Measurements from ENCODE around the gene LUZP1. TPM values are rescaled to one million over a fixed set of nuclear protein-coding genes. Genes with fewer than 3 reads are reported as not detected.
"Not testable (repeated sequence)": the region's sequence is repeated elsewhere in the genome, so short reads cannot be mapped to it uniquely, and the experiment has no call there.

LUZP1 gene
- total RNA-seq, 1 donor from 2014 or later = 28.0 TPM

- intact Hi-C loops (cut with micrococcal nuclease) = no loop called here
- DNase-seq (no peak), ATAC-seq (no peak)
Measured at GRCh38 chr1:23193391-23194118, 24.9 kb upstream of the LUZP1 start.

GRCh38 chr1:23191199-23191598, 22.5 kb upstream of the LUZP1 start:
- ATAC-seq = no peak
- DNase-seq = no peak
- intact Hi-C loops (cut with micrococcal nuclease) = no loop called here

GRCh38 chr1:23188936-23189452, 20.3 kb upstream of the LUZP1 start:
- ATAC-seq; DNase-seq; intact Hi-C loops (cut with micrococcal nuclease): not testable (repeated sequence)

GRCh38 chr1:23188434-23188884, 19.8 kb upstream of the LUZP1 start:
- intact Hi-C loops (cut with micrococcal nuclease) = no loop called here
- ATAC-seq = no peak
- DNase-seq = no peak

- no peak for ATAC-seq
- no peak for DNase-seq
- intact Hi-C loops (cut with micrococcal nuclease) = no loop called here
Measured at GRCh38 chr1:23187637-23188036, 19.0 kb upstream of the LUZP1 start.

GRCh38 chr1:23185381-23185780, 16.7 kb upstream of the LUZP1 start:
- intact Hi-C loops (cut with micrococcal nuclease) = loop anchor here (2.0 kb wide), 1 partner anchor 87 kb away; no protein-coding TSS in a partner anchor
- no peak for ATAC-seq
- no peak for DNase-seq

- intact Hi-C loops (cut with micrococcal nuclease) = loop anchor here (2.0 kb wide), 1 partner anchor 86 kb away; no protein-coding TSS in a partner anchor
- ATAC-seq (peak; percentile 44), DNase-seq (peak; percentile 32)
Measured at GRCh38 chr1:23184212-23184934, 15.7 kb upstream of the LUZP1 start.

- intact Hi-C loops (cut with micrococcal nuclease) = no loop called here
- no peak for ATAC-seq
- no peak for DNase-seq
Measured at GRCh38 chr1:23179862-23180261, 11.2 kb upstream of the LUZP1 start.

GRCh38 chr1:23178950-23179349, 10.3 kb upstream of the LUZP1 start:
- DNase-seq (no peak), ATAC-seq (no peak)
- intact Hi-C loops (cut with micrococcal nuclease) = no loop called here

GRCh38 chr1:23178414-23178813, 9.8 kb upstream of the LUZP1 start:
- DNase-seq (no peak), ATAC-seq (peak; percentile 17)
- intact Hi-C loops (cut with micrococcal nuclease) = no loop called here

- DNase-seq (peak; percentile 90), ATAC-seq (peak; percentile 94)
- intact Hi-C loops (cut with micrococcal nuclease) = no loop called here
Measured at GRCh38 chr1:23177438-23178380, 9.1 kb upstream of the LUZP1 start.

GRCh38 chr1:23177031-23177430, 8.4 kb upstream of the LUZP1 start:
- intact Hi-C loops (cut with micrococcal nuclease) = no loop called here
- DNase-seq (no peak), ATAC-seq (no peak)

- no peak for DNase-seq
- intact Hi-C loops (cut with micrococcal nuclease) = no loop called here
- ATAC-seq = no peak
Measured at GRCh38 chr1:23174426-23175110, 5.9 kb upstream of the LUZP1 start.

- ATAC-seq (no peak), DNase-seq (no peak)
- intact Hi-C loops (cut with micrococcal nuclease) = no loop called here
Measured at GRCh38 chr1:23171181-23171755, 2.6 kb upstream of the LUZP1 start.

- intact Hi-C loops (cut with micrococcal nuclease) = no loop called here
- ATAC-seq (peak; percentile 69), DNase-seq (peak; percentile 73)
Measured at GRCh38 chr1:23169727-23170335, 1.2 kb upstream of the LUZP1 start.

GRCh38 chr1:23169195-23169575, 529 bp upstream of the LUZP1 start:
- intact Hi-C loops (cut with micrococcal nuclease) = no loop called here
- DNase-seq (no peak), ATAC-seq (no peak)

- DNase-seq (peak; percentile 60), ATAC-seq (peak; percentile 47)
- intact Hi-C loops (cut with micrococcal nuclease) = no loop called here
Measured at GRCh38 chr1:23168079-23168444, 594 bp downstream of the LUZP1 start.

Measured in left ventricle myocardium superior (tissue), 1 donor.